Heart left ventricle (tissue), 16 donors: Measurements from ENCODE around the gene PRPF6. TPM values are rescaled to one million over a fixed set of nuclear protein-coding genes. Genes with fewer than 3 reads are reported as not detected.

Source experiments
- ATAC-seq, 4 donors: fragments of 200-7000 bp; cut with Tn5 transposase; one replicate each; pipeline ENCODE4 v1.9.1; 2020 to 2022; ENCODE audit warnings: moderate library complexity in 4 of 4, mild to moderate bottlenecking in 3 of 4, moderate number of reproducible peaks in 1 of 4
- DNase-seq, 5 donors: peaks; one replicate each; pipeline ENCODE4 v3.0.0-alpha.2; 2020
- H3K27ac ChIP-seq, 12 donors: fragments of 200-600 bp; sonication (generic) in 4 of 12; one replicate each; pipeline versions ENCODE4 v1.5.0 to v1.8.0; 2016 to 2022; ENCODE audit warnings: mild to moderate bottlenecking in 2 of 12
- H3K27me3 ChIP-seq, 9 donors: fragments of 200-600 bp; sonication (generic) in 2 of 9; one replicate each; pipeline versions ENCODE4 v1.5.1 to v1.8.0; 2016 to 2022; ENCODE audit warnings: mild to moderate bottlenecking in 3 of 9
- H3K36me3 ChIP-seq, 9 donors: fragments of 200-600 bp; sonication (generic) in 2 of 9; one replicate each; pipeline versions ENCODE4 v1.5.0 to v1.8.0; 2018 to 2022; ENCODE audit warnings: mild to moderate bottlenecking in 2 of 9
- H3K4me1 ChIP-seq, 12 donors: fragments of 200-600 bp; sonication (generic) in 4 of 12; one replicate each; pipeline versions ENCODE4 v1.5.0 to v1.8.0; 2016 to 2022; ENCODE audit warnings: mild to moderate bottlenecking in 3 of 12
- H3K4me3 ChIP-seq, 12 donors: fragments of 200-600 bp; sonication (generic) in 4 of 12; one replicate each; pipeline versions ENCODE4 v1.5.0 to v1.8.0; 2017 to 2022; ENCODE audit warnings: mild to moderate bottlenecking in 9 of 12, moderate library complexity in 4 of 12
- H3K9me3 ChIP-seq, 12 donors: fragments of 200-600 bp; sonication (generic) in 4 of 12; one replicate each; pipeline versions ENCODE4 v1.5.0 to v1.8.0; 2016 to 2022; ENCODE audit warnings: mild to moderate bottlenecking in 1 of 12
- POLR2A ChIP-seq, 2 donors: fragments of 450-650 bp; IDR thresholded peaks; one replicate each; pipeline ENCODE4 v1.6.1; 2017; ENCODE audit warnings: antibody characterized with exemption in 2 of 2, mild to moderate bottlenecking in 2 of 2, moderate library complexity in 2 of 2
- WGBS, 4 donors: extraction: QIAGEN DNeasy Blood & Tissue Kit in 2 of 4; methylation state at CpG; one replicate each; pipeline versions ENCODE4 v1.1.5 to v1.1.7; 2013 to 2018; 5-methylcytosine and 5-hydroxymethylcytosine counted together
- intact Hi-C, 10 donors: fragments of 100-400 bp; cut with DNase I; formaldehyde crosslinking; loops; one replicate each; pipeline versions ENCODE4 v1.11.1 to v1.14.2; 2022
- polyA plus RNA-seq, 2 donors: library from polyadenylated mRNA; stranded (reverse); fragments of 200-250 nt; gene quantifications; one replicate each; pipeline ENCODE4 v1.2.3, GENCODE V29; 2013
- total RNA-seq, 9 donors: library from RNA; depleted of rRNA in 2 of 9; stranded (reverse); fragments of >200 nt in 2 of 9; fragmentation: NEBNext Ultra II Directional in 3 of 9; extraction: Animal tissue kit (Norgen Biotek cat#: 25700) in 3 of 9; gene quantifications; one replicate each; pipeline versions ENCODE4 v1.1.0 to v1.2.4, GENCODE V29; 2016 to 2023
- TF ChIP-seq, protein P1 (sequence below), 12 donors: fragments of 200-600 bp; sonication (generic) in 4 of 12; IDR thresholded peaks; one replicate each; pipeline versions ENCODE4 v1.5.0 to v1.8.0; 2018 to 2022; ENCODE audit warnings: antibody characterized with exemption in 12 of 12, mild to moderate bottlenecking in 5 of 12
- donor health status: ischemic (EF 13 %, LVEDD 7.1; RV severe dilation, severe dysfunction).
- donor health status: healthy with polysubstance abuse.
- donor health status: DM: no; HTN: yes; CAD: no.
- donor health status: DM: no; HTN: no; CAD: no.
- donor health status: ischemic (EF 25% LVEDD 6.9; RV normal size, moderate dysfunction).
- donor health status: ischemic (EF 25% LVEDD 5.7; RV mildly dilated, moderate dysfunction).
- donor health status: healthy.
- donor health status: DM: yes; HTN: yes; CAD: no.
- donor health status: ischemic (EF 35%, LVEDD 5.7; RV mildly dilated, moderate dysfunction).
- donor health status: nonischemic (EF 11% LVEDD 7.7; RV severe dilation, severe dysfunction).
- donor health status: DM: yes; HTN: yes; CAD: no.
- donor health status: PGD.
- donor health status: ischemic (EF 29% LVEDD 5.4; RV normal size, mild dysfunction).
- donor health status: nonischemic (EF 23%, LVEDD 6.1; RV moderate dilation, normal function).

The PRPF6 gene
- total and polyA plus RNA-seq, 11 donors, result 31.0 to 62.6 (median 47.6) TPM

DNA sequence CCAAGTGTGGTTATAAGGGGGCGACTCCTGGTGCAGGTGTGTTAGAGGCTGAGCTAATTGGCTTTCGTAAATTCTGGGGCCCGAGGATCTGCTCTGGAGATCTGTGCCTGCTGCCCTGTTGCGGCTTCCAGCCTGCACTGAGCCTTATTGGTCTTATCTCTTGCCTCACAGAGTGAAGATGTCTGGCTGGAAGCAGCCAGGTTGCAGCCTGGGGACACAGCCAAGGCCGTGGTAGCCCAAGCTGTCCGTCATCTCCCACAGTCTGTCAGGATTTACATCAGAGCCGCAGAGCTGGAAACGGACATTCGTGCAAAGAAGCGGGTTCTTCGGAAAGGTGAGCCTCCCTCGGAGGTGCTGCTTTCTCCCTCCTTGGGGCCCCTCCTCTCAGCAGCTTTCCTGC, 20.0 kb downstream of the PRPF6 start:
- H3K4me3 ChIP-seq, result no peak overlapping the region
- TF ChIP-seq, protein P1, sequence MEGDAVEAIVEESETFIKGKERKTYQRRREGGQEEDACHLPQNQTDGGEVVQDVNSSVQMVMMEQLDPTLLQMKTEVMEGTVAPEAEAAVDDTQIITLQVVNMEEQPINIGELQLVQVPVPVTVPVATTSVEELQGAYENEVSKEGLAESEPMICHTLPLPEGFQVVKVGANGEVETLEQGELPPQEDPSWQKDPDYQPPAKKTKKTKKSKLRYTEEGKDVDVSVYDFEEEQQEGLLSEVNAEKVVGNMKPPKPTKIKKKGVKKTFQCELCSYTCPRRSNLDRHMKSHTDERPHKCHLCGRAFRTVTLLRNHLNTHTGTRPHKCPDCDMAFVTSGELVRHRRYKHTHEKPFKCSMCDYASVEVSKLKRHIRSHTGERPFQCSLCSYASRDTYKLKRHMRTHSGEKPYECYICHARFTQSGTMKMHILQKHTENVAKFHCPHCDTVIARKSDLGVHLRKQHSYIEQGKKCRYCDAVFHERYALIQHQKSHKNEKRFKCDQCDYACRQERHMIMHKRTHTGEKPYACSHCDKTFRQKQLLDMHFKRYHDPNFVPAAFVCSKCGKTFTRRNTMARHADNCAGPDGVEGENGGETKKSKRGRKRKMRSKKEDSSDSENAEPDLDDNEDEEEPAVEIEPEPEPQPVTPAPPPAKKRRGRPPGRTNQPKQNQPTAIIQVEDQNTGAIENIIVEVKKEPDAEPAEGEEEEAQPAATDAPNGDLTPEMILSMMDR (IDR thresholded peaks at IDR 0.05), result no peak
- TF ChIP-seq POLR2A (IDR thresholded peaks at IDR 0.05), result no peak
- H3K4me1 ChIP-seq, result peaks cover 0 to 21% (median 0%) of the 10 kb centered on the region in 12 donors
- ATAC-seq, result peak in 1 of 4 donors; percentile 57
- 78 to 86% (median 81%) methylated on average over 5 to 12 of the region's 12 CpGs for WGBS, 4 donors
- H3K9me3 ChIP-seq, result no peaks in the 10 kb centered on the region
- DNase-seq, result no peak
- intact Hi-C loops, result loop anchor here in 1 of 10 donors (10.0 kb wide), 1 partner anchor 124 kb away; no protein-coding TSS in a partner anchor
- H3K36me3 ChIP-seq, result peaks cover 0 to 100% (median 99%) of the 10 kb centered on the region in 9 donors
- H3K27me3 ChIP-seq, result no peaks in the 10 kb centered on the region
- H3K27ac ChIP-seq, result no peak overlapping the region

DNA sequence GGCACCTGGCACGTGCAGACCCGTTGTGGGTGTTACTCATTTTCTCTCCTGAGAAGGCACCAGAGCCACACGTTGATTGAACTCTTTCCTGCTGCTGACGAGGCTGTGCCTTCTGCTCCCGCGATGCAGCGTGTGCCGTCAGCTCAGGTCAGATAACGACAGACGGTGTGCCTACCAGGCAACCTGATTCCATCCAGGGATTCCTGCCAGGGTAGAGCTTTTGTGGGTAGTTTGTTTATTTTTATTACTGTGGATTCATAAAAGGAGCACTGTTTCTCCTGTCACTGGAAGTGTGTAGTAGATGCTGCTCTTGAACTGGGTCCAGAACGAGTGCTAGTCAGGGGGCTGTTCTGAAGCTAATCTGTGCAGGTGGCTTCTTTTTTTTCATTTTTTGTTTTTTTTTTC, 20.7 kb downstream of the PRPF6 start:
- TF ChIP-seq POLR2A (IDR thresholded peaks at IDR 0.05), result no peak
- TF ChIP-seq, protein P1 (IDR thresholded peaks at IDR 0.05), result no peak
- Histone ChIP-seq H3K36me3 (peaks cover 0 to 100% (median 99%) of the 10 kb centered on the region in 9 donors), H3K27me3 (no peaks in the 10 kb centered on the region), H3K4me1 (peaks cover 0 to 21% (median 0%) of the 10 kb centered on the region in 12 donors), H3K9me3 (no peaks in the 10 kb centered on the region), H3K27ac (no peak overlapping the region), H3K4me3 (no peak overlapping the region)
- 64 to 75% (median 72%) methylated on average over 11 of the region's 11 CpGs for WGBS, 4 donors
- intact Hi-C loops, result loop anchor here in 1 of 10 donors (10.0 kb wide), 1 partner anchor 123 kb away; no protein-coding TSS in a partner anchor
- ATAC-seq (no peak), DNase-seq (no peak)

DNA sequence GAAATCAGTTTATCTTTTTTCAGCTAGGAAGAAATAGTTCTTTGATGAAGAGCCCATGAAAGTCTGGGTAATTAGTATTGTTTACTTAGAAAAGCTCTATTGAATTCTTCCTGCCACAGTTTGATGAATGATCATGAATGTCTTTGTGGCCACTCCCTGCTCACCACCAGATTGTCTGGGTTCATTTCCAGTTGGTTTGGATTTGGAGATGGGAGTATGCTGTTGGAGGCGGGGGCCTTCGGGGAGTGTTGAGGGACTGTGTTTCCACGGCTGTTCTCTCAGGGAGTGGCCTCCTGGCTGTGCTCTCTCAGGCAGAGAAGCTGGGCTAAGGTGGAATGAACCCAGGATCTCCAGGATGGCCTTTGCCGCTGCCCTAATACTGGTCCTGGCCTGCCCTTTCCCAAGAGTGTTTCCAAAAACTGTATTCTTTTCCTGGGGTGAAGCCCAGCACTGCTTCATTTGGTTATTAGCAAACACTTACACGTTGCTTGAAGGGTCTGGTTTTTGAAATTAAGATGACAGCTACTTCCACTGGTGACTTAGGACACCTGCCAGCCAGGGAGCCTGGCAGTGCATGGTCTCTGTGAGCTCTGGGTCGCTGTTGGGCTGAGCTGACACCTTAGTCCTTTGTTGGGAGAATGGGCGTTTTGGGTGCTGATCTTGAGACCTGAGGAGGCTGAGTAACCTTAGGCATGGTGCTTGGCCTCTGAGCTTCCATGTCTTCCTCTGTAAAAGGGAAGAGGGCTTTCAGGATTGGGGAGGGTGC, 23.2 kb downstream of the PRPF6 start:
- TF ChIP-seq POLR2A (IDR thresholded peaks at IDR 0.05), result no peak
- TF ChIP-seq, protein P1 (IDR thresholded peaks at IDR 0.05), result no peak
- peaks cover 0 to 19% (median 0%) of the 10 kb centered on the region in 12 donors for H3K4me1 ChIP-seq

DNA sequence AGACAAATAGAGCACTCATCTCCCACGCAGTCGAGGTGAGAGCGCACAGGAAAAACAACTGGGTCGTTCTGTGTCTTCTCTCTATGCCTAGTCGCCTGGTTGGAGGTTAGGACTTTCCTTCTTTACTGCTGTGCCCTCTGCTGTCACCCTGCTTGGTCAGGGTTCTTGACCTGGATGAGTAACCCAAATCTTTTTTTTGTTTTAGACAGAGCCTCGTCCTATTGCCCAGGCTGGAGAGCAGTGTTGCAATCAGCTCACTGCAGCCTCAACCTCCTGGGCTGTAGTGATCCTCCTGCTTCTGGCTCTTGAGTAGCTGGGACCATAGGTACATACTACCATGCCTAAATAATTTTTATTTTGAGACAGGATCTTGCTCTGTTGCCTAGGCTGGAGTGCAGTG, 24.5 kb downstream of the PRPF6 start:
- Histone ChIP-seq H3K36me3 (peaks cover 0 to 97% (median 89%) of the 10 kb centered on the region in 9 donors), H3K4me1 (peaks cover 0 to 19% (median 0%) of the 10 kb centered on the region in 12 donors), H3K27me3 (no peaks in the 10 kb centered on the region), H3K27ac (peak overlapping the region in 1 of 12 donors; percentile 14), H3K4me3 (no peak overlapping the region), H3K9me3 (peaks cover 0 to 4% (median 0%) of the 10 kb centered on the region in 12 donors)
- no peak for TF ChIP-seq POLR2A (IDR thresholded peaks at IDR 0.05)
- TF ChIP-seq, protein P1 (IDR thresholded peaks at IDR 0.05), result no peak
- no peak for ATAC-seq
- DNase-seq, result no peak
- intact Hi-C loops, result loop anchor here in 1 of 10 donors (10.0 kb wide), 1 partner anchor 119 kb away; no protein-coding TSS in a partner anchor
- 76 to 88% (median 82%) methylated on average over 6 of the region's 6 CpGs for WGBS, 4 donors

More for the DNA sequence above, 23.2 kb downstream of the PRPF6 start:
- Histone ChIP-seq H3K4me3 (no peak overlapping the region), H3K36me3 (peaks cover 0 to 97% (median 90%) of the 10 kb centered on the region in 9 donors), H3K27me3 (no peaks in the 10 kb centered on the region), H3K9me3 (peaks cover 0 to 4% (median 0%) of the 10 kb centered on the region in 12 donors), H3K27ac (peak overlapping the region in 1 of 12 donors; percentile 14)
- ATAC-seq (no peak), DNase-seq (no peak)
- intact Hi-C loops, result loop anchor here in 1 of 10 donors (10.0 kb wide), 1 partner anchor 121 kb away; no protein-coding TSS in a partner anchor
- 66 to 86% (median 80%) methylated on average over 5 to 7 of the region's 7 CpGs for WGBS, 4 donors
